Stimulated activated CD4-positive, alpha-beta T cell treated with anti-CD3 and anti-CD28 coated beads, TNF-alpha, amount 100 ng/mL, for 4 hours (primary cell): Measurements from ENCODE around the gene MSL1.

Experiments
- DNase-seq, 3 experiments: peaks; one replicate each; pipeline ENCODE4 v3.0.0-alpha.2; 2020; ENCODE audit warnings: low read depth in 3 of 3

MSL1 gene

DNA sequence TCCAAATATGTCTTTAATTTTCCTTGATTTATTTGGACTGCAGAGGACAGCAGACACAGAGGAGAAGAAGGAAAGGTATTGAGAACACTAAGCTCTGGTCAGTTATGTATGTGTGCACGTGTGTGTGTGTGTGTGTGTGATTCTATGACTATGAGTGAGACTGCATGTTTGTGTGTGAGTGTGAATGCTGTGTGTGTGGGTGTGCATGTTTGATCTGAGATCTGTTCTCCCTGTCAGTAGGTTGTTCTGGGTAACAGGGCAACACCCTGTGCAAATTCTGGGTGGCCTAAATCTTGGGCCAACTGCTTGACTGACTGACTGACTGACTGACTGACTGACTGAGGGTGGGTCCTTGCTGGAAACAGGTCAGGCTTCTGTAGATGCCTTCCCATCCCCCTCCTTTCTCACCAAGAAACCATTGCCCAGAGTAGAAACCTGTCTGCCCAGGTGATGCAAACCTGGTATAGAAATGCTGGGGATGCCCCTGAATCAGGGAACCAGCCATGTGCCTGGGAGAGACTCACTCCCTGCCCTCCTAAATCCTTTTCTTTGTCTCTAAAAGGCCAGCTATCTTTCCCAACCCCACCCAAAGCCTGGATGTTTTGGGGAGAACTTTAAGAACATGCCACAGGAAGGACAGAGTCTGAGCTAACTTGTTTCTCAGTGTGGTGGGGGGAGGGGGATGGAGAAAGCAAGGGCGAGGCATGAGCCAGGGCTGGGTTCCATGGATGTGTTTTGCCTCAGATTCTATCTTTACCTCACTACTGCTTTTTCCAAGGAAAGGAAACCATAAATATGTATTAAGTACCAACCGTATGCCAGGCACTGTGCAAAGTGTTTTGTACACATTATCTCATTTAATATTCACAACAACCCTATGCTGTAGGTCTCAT lies 16.9 kb upstream of the MSL1 start:
- no peak for DNase-seq

DNA sequence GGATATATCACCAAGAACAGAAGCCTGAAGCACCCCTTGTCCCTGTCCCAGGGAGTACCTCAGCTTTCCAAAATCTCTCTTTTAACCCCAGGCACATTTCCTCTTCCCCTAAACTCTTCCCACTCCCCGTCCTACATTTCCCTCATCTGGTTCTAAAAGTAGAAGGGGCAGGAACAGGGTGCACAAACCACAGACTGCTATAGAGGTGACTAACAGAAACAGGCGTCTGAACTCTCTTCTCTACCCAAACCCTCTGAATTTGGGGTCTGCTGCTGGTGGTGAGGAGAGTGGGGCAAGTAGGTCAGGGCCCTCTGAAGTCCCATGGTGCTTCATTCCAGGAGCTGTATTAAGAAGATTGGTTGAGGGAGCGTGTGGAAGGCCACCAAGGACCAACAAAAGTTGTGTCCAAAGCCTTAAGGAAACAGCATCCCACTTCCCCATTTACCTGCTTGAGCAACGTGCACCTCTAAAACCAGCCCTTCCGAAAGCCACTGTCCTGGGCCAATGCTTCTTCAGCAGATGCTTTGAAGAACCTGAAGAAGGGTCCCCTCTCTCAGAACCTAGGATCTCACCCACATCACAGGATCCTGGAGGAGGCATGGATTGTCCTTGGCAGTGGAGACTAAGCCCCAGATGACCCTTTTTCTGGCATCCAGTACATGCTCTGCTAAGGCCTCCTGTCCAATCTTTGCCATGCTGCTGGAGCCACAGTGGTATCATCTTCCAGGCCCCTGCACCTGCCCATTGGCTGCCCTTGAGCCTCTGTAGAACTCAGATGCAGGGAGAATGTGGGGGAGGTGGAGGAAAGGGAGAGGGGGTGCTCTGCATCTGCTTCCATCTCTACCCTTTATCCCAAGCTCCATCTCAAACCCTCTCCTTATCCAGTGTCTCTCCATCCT lies 15.7 kb upstream of the MSL1 start:
- DNase-seq = no peak

DNA sequence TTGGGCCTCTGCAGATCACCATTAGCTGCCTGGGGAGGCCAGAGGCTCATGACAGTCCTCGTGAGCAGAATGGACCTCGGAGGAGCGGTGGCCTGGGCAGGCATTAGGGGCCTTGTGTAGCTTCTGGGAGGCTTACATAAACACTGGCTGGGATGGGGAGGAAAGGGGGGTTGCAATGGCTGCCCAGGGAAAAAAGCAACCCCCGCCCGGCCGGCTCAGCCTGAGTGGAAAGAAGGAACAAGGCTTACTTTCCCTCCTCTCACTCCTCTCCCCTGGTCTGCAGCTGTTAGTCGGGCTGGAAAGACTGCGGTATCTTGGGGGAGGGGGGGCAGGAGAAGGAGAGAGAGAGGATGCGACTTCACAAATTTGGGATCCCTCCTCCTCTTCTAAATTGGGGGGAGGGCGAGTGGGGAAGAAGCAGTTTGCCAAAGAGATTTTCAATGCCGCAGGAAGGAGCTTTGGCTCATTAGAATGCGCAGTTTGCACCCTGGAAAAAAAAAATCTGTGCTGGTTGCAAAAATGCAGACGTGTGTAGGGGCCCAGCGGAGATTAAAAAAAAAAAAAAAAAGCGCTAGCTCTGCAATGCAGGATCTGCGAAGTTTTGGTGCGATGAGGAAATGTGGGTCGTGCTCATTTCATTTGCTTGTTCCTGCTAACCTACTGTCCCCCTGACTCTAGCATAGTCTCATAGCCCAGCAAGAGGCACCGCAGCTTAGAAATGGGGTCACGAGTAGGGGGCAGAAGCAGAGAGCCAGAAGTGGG lies 14.8 kb upstream of the MSL1 start:
- no peak for DNase-seq

DNA sequence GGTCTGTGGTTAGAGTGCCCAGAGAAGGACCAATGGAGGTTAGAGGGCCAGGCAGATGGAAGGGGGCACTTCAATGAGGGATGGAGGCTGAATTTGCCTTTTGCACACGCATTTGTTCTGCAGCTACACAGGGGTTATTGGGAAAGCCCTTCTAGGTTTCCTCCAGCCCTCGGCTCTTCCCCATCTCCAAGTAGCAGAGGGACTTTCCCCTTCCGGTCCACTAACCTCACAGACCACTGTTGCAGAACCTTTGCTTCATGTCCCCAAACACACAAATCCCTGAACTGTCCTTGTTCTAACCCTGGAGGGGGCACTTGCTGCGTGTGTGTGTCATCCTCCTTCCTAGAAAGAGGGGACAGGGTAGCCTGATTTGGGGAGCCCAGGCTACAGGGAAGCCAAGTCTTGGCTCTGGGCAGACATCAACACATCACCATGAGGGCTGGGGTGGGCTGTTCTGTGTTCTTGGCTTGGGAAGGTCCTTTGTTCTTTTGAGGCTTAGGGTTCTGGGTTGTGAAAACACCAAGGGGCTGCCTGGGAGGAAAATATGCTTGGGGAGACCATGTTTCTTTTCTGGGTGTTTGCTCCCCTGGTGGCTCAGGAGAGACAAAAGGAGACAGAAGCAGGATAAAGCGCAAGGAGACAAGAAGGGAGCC lies 14.1 kb upstream of the MSL1 start:
- no peak for DNase-seq

DNA sequence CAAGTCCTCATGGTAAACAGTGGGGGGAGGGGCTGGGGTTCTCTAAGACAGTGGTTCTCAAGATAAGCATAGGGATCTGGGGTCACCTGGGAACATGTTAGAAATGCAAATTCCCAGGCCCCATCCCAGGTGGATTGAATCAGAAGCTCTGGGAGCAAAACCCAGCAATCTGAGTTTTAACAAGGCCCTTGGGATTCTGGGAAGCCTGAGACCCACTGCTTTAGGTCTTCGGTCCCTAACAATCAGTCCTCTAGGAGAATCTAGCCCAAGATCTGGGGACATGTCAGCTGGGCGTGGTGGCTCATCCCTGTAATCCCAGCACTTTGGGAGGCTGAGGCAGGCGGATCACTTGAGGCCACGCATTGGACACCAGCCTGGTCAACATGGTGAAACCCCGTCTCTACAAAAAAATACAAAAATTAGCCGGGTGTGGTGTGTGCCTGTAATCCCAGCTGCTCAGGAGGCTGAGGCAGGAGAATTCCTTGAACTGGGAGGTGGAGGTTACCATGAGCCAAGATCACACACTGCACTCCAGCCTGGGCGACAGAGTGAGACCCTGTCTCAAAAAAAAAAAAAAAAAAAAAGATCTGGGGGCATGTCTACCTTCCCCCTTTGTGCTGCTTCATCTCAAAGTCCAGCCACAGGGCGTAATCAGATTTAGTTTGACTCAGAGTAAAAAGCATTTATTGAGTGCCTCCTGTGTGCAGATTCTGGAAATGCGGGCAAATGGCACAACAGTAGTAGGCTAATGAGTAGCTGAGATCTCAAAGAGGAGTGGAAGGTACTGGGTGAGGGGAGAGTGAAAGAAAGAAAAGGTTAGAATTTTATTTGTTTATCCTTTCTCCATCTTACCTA lies 12.6 kb upstream of the MSL1 start:
- no peak for DNase-seq

DNA sequence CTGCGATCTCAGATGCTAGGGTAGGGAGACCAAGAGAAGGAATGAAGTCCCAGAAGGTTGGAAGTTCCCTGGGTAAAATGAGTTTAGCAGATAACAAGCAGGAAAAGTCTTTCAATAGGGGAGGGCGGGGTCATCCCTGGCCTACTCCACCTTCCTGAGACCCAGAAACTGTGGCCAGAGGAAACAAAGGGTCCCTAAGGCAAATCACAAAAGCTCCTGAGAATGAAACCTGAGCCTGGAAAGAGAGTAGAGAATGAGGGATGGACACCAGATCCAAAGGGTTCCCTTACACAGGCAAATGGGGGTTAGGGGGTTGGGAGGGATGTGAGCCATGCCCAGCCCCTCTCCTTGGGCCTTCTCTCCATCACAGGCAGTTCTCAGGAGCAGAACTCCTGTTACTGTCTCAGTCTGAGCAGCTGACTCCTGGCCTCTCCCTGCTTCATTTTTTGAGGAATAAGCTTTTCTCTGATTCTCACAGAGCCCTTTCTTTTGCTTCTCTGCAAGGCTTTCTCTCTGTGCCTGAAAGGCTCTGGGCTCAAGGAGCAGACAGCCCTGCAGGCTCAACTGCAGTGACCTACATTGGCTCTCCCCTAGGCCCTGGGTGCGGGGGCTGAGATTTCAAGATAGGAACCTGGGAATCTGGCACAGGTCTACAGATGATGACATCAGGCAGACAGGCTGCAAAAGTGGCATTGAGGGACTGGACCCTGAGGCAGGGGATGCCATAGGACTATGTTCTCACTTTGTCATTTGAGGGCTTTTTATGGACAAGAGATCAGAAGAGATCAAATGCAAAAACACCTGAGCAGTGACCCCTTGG lies 11.5 kb upstream of the MSL1 start:
- no peak for DNase-seq

DNA sequence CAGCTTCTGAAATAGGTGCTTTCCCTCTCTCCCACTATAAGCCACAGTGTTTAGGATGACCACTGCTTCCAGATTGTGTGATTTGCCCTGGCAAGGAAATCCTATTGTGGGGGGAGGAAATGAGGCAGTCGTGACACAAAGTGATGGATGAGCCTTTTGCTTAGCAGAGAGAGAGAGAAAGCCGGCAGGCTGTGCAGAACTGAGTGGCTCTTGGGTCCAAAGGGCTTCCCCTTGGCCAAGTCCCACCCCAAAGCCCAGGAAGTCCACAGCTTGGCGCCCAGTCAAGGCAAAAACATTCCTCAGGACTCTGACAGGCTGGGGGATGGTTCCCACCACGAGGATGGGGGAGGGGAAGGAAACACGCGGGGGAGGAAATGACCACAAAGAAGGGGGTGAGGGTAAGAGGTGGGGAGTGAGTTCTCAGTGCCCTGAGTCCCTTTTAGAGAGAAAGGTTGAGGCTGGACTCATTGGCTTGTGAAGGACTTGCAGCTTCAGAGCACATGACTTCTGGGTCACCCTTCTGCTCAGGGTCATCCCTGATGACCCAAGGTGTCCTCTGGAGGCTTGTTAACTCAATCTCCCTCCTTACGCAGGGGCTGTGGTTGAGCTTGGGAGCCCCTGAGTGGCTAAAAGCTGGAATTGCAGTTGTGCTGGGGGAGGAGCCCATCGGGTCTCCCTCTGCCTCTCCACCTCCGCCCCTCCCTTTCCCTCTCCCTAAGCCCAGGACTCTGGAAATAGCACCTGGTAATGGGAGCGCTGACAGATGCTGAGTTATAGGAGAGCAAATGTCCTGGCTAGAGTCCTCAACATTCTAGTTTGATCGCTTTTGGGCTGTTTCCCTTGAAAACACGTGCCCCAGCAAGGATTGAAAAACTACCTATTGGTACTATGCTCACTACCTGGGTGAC lies 10.3 kb upstream of the MSL1 start:
- DNase-seq = no peak

DNA sequence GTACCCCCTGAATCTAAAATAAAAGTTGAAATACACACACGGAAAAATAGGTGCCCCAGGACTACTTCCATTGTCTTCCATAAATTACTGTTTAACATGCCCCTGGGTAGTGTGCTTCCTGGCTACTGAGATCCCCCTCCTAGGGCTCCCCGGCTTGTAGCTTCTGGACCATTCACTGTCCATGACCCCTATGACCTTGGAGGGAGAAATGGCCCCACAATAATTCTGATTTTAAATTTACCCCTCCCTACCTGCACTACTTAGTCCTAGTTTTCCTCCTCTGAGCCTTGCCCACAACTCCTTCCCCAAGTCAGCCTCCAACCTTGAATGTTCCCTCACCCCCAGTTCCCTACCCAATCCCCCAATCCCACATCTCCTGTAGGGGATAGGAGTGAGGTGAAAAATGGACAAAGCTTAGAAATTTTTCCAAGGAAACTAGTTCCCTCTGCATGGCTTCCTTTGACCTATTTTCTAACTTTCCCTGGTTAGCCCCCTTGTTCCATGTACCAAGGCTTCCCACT lies 9.5 kb upstream of the MSL1 start:
- DNase-seq = no peak

DNA sequence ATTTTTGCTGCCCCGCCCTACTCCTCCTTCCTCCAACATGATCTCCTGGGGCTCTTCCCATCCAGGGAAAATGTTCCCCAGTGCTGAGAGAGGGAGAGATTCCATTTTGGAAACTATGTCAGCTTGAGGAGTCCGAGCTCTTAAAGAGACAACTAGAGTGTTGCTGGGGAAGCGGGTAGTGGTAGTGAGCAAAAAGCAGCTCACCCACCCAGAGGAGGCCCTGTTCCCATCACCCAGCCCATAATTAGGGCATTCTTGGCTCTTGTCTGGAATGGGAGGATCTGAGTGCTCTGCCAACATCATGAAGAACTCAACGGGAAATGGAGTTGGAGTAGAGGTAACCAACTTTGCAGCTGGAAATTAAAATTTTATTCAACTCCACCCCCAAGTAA lies 9.1 kb upstream of the MSL1 start:
- no peak for DNase-seq

DNA sequence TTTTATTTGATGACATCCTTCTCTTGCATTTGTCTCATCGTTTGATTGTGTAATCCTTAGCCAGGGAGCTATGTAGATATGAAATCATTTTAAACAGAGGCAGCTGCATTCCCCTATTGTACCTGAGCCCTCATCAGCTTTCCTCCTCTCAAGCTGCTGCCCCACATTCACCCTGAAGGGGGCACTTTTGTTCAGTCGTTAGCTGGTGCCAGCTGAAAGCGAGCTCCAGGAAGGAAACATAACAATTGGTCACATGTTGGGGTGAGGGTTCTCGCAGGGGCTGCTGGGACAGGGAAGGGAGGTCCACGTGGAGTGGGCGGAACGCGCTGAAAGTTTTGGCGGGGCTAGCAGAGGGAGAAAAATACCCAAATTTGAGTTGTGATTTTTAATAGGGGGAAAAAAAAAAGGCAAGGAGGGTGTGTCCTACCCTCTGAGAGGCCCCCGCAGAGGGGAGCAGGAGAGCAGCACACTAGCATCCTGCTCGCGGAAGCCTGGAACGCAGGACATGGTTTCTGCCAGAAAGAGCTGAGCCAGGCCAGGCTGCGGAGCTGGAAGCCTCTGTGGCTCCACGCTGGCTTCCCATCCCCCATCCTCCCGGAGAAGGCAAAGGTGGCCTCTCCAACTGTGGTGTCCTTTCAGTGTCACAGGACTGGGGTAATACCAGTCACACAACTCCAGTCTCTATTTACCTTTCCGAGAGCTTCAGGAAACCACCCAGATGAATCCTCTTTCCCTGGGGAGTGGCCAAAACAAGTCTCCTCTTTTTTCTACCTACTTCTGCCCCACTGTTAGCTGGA lies 8.5 kb upstream of the MSL1 start:
- DNase-seq = peak; percentile 70 to 89 (median 88)

DNA sequence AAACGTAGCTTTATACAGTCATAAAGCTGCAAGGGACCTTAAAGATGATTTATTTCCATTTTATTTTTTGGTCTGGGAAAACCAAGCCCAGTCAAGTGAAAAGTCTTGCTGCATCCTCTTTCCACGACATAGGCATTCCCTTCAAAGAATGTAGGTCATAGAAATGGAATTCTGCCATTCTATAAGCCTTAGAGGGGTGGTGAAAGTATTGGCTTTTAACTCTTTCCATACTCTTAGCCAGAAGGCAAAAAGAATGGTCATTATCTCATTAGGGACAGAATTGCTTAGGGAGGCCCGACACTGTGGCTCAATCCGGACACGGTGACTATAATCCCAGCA lies 7.9 kb upstream of the MSL1 start:
- no peak for DNase-seq

DNA sequence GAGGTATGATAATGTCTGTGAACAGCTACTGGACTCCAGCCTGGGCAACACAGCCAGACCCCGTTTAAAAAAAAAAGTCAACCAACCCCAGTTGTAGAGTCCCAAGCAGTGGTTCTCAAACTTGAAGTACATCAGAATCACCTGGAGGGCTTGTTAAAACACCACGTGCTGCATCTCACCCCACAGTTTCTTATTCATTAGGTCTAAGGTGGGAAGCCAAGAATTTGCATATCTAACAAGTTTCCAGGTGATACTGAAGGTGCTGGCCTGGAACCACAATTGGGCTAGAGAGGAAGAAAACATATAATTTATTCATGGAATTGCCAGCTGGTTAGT lies 6.7 kb upstream of the MSL1 start:
- DNase-seq = no peak

DNA sequence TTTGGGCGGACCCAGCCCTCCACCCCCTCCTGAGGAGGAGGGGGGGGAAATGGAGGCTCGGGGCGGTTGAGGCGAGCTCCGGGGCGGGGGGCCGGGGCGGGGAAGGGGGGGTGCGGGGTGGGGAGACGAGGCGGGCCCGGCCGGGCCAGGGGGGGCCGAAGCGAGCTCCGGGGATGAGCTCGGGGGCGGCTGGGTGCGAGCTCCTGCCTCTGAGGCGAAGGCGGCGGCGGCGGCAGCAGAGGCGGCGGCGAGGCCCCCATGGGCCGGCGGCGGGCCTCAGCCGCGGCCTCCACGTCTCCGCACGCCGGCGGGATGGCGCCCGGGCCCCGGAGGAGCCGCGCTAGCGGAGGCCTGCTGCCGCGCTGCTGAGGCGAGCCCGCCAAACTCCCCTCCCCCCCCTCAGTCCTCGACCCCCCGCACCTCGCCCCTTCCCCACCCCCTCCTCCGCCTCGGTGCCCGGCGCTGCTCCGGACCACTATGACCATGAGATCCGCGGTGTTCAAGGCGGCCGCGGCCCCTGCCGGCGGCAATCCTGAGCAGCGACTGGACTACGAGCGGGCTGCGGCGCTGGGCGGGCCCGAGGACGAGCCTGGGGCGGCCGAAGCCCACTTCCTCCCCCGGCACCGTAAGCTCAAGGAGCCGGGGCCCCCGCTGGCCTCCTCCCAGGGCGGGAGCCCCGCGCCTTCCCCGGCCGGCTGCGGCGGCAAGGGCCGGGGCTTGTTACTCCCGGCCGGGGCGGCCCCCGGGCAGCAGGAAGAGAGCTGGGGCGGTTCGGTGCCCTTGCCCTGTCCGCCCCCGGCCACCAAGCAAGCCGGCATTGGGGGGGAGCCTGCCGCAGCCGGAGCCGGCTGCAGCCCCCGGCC lies 596 bp downstream of the MSL1 start:
- DNase-seq = no peak

DNA sequence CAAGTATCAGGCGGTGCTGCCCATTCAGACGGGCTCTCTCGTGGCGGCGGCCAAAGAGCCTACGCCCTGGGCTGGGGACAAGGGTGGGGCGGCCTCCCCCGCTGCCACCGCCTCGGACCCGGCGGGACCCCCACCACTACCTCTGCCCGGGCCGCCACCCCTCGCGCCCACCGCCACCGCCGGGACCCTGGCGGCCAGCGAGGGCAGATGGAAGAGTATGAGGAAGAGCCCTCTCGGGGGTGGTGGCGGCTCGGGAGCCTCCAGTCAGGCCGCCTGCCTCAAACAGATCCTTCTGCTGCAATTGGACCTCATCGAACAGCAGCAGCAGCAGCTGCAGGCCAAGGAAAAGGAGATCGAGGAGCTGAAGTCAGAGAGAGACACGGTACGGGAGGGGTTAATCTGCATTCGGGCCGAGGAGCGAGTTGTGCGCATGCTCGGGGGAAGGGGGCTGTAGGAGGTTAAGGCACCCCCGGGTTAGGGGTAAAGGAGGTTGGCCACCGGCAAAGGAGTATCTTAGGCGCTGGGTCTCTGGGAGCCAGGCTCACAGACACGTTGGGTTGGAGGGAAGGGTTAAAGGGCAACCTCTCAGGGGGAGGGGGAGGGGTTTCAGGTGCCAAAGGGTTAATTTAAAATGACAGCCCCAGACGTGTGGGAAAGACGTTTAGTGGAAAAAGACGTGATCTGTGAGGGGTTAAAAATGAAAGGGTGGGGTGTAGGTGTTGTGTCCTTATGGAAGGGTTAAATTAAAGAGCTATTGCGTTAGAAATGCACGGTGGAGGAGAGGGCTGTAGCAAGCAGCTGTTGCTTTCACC lies 1.4 kb downstream of the MSL1 start:
- peak in 1 of 3 experiments; percentile 34 for DNase-seq

DNA sequence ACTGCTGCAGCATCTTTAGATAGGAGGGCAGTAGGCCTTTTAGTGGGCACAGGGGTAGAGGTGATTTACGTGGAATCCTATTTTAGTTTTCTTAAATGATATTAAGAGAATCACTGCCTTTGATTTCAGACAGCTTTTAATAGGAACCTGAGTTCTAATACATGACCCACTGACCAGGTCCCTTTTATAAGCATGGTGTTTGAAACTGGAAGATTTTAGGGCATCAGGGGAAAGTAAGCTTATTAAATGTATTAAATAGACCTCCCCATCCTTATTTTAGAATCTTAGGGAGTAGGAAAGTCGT lies 2.0 kb downstream of the MSL1 start:
- no peak for DNase-seq
